Neuron (in vitro differentiated cells): ENCODE data around the gene PTH1R.

ENCODE experiments used
- H2AFZ ChIP-seq: one replicate; pipeline ENCODE4 v1.6.1; 2013; ENCODE audit warnings: low read depth, mild to moderate bottlenecking, inconsistent platforms, low read length, moderate library complexity
- H3K27me3 ChIP-seq: one replicate; pipeline ENCODE4 v1.6.1; 2013; ENCODE audit warnings: low read length; ENCODE audit not compliant: insufficient read depth
- H3K36me3 ChIP-seq: one replicate; pipeline ENCODE4 v1.6.1; 2013; ENCODE audit warnings: low read length; ENCODE audit not compliant: insufficient read depth
- H3K4me1 ChIP-seq: one replicate; pipeline ENCODE4 v1.6.1; 2013; ENCODE audit warnings: low read length; ENCODE audit not compliant: insufficient read depth
- H3K4me3 ChIP-seq: 2 replicates; pipeline ENCODE4 v1.5.1; 2013; ENCODE audit warnings: mild to moderate bottlenecking, low read length, moderate library complexity
- H3K9me3 ChIP-seq: one replicate; pipeline ENCODE4 v1.6.1; 2013; ENCODE audit warnings: low read length

The PTH1R gene

GRCh38 chr3:46845397-46845859 is 32.1 kb upstream of the PTH1R start:
- Histone ChIP-seq H3K4me3 (no peak overlapping the region), H3K27me3 (no peaks in the 10 kb centered on the region), H3K4me1 (peaks cover 7% of the 10 kb centered on the region)

GRCh38 chr3:46845860-46846623 is 31.5 kb upstream of the PTH1R start:
- peaks cover 7% of the 10 kb centered on the region for H3K4me1 ChIP-seq
- no peak overlapping the region for H2AFZ ChIP-seq
- no peaks in the 10 kb centered on the region for H3K36me3 ChIP-seq
- H3K27me3 ChIP-seq = no peaks in the 10 kb centered on the region
- no peaks in the 10 kb centered on the region for H3K9me3 ChIP-seq
- no peak overlapping the region for H3K4me3 ChIP-seq

More at GRCh38 chr3:46845397-46845859, 32.1 kb upstream of the PTH1R start:
- no peaks in the 10 kb centered on the region for H3K9me3 ChIP-seq
- H2AFZ ChIP-seq = no peak overlapping the region
- no peaks in the 10 kb centered on the region for H3K36me3 ChIP-seq

- peaks cover 7% of the 10 kb centered on the region for H3K4me1 ChIP-seq
- no peak overlapping the region for H3K4me3 ChIP-seq
Observed at GRCh38 chr3:46846624-46847542, 30.6 kb upstream of the PTH1R start.

DNA sequence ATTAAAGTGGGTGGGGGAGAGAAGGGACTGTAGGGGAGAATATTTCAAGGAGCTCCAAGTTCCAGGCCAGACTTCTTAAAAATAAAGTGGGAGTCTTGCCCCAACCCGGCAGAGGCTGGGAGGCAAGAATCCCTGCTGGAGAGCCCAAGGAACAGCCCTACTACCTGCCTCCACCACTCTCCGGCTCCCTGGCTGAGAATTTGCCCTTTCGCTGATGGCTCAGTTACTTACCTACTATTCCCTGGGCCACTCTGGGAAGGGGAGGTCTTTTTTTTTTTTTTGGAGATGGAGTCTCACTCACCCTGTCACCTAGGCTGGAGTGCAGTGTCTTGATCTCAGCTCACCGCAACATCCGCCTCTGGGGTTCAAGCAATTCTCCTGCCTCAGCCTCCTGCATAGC is 29.8 kb upstream of the PTH1R start:
- Histone ChIP-seq H3K27me3 (no peaks in the 10 kb centered on the region), H3K36me3 (no peaks in the 10 kb centered on the region), H3K9me3 (no peaks in the 10 kb centered on the region), H2AFZ (no peak overlapping the region), H3K4me1 (peaks cover 7% of the 10 kb centered on the region), H3K4me3 (no peak overlapping the region)

More at GRCh38 chr3:46846624-46847542, 30.6 kb upstream of the PTH1R start:
- Histone ChIP-seq H3K36me3 (no peaks in the 10 kb centered on the region), H3K27me3 (no peaks in the 10 kb centered on the region), H3K9me3 (no peaks in the 10 kb centered on the region), H2AFZ (no peak overlapping the region)

- Histone ChIP-seq H3K9me3 (no peaks in the 10 kb centered on the region), H2AFZ (no peak overlapping the region), H3K36me3 (no peaks in the 10 kb centered on the region), H3K27me3 (no peaks in the 10 kb centered on the region), H3K4me3 (no peak overlapping the region), H3K4me1 (peaks cover 7% of the 10 kb centered on the region)
Observed at GRCh38 chr3:46848271-46849044, 29.1 kb upstream of the PTH1R start.

GRCh38 chr3:46849045-46849631 is 28.4 kb upstream of the PTH1R start:
- H2AFZ ChIP-seq = no peak overlapping the region
- H3K4me3 ChIP-seq = no peak overlapping the region
- H3K27me3 ChIP-seq = no peaks in the 10 kb centered on the region
- no peaks in the 10 kb centered on the region for H3K36me3 ChIP-seq
- H3K9me3 ChIP-seq = no peaks in the 10 kb centered on the region
- peaks cover 7% of the 10 kb centered on the region for H3K4me1 ChIP-seq

GRCh38 chr3:46849686-46850467 is 27.6 kb upstream of the PTH1R start:
- no peak overlapping the region for H3K4me3 ChIP-seq
- H3K9me3 ChIP-seq = no peaks in the 10 kb centered on the region
- no peaks in the 10 kb centered on the region for H3K27me3 ChIP-seq
- no peak overlapping the region for H2AFZ ChIP-seq
- H3K4me1 ChIP-seq = peaks cover 7% of the 10 kb centered on the region
- H3K36me3 ChIP-seq = no peaks in the 10 kb centered on the region

- Histone ChIP-seq H2AFZ (no peak overlapping the region), H3K27me3 (no peaks in the 10 kb centered on the region), H3K4me3 (no peak overlapping the region), H3K36me3 (no peaks in the 10 kb centered on the region), H3K9me3 (no peaks in the 10 kb centered on the region), H3K4me1 (peaks cover 7% of the 10 kb centered on the region)
Observed at GRCh38 chr3:46850468-46850779, 27.1 kb upstream of the PTH1R start.

- no peaks in the 10 kb centered on the region for H3K9me3 ChIP-seq
- H2AFZ ChIP-seq = no peak overlapping the region
- H3K4me1 ChIP-seq = peaks cover 7% of the 10 kb centered on the region
- no peak overlapping the region for H3K4me3 ChIP-seq
- H3K36me3 ChIP-seq = no peaks in the 10 kb centered on the region
- no peaks in the 10 kb centered on the region for H3K27me3 ChIP-seq
Observed at GRCh38 chr3:46851364-46852333, 25.9 kb upstream of the PTH1R start.

GRCh38 chr3:46852334-46852720 is 25.2 kb upstream of the PTH1R start:
- Histone ChIP-seq H3K27me3 (no peaks in the 10 kb centered on the region), H3K9me3 (no peaks in the 10 kb centered on the region), H3K36me3 (no peaks in the 10 kb centered on the region), H3K4me3 (no peak overlapping the region), H3K4me1 (peaks cover 7% of the 10 kb centered on the region), H2AFZ (no peak overlapping the region)

- Histone ChIP-seq H3K4me3 (no peak overlapping the region), H3K4me1 (peaks cover 7% of the 10 kb centered on the region), H2AFZ (no peak overlapping the region), H3K27me3 (no peaks in the 10 kb centered on the region), H3K36me3 (no peaks in the 10 kb centered on the region), H3K9me3 (no peaks in the 10 kb centered on the region)
Observed at GRCh38 chr3:46852839-46853355, 24.6 kb upstream of the PTH1R start.
